Astrocyte of the cerebellum (primary cell): ENCODE measurements around the gene C19orf85.

Experiments used
- DNase-seq: peaks from one replicate; pipeline ENCODE4 v3.0.0-alpha.2; 2011; ENCODE audit warnings: low read depth
- H3K4me3 ChIP-seq: 2 replicates; pipeline ENCODE4 v1.5.1; 2011; ENCODE audit warnings: mild to moderate bottlenecking, low read depth, low read length, moderate library complexity
- CTCF ChIP-seq: IDR thresholded peaks from 2 replicates; pipeline ENCODE4 v1.5.1; 2012; ENCODE audit warnings: low read length, low read depth, moderate library complexity, mild to moderate bottlenecking; ENCODE audit errors: missing control alignments
- in situ Hi-C: cut with HindIII; loops from 2 replicates; pipeline ENCODE4 v1.10.0; 2017; ENCODE audit warnings: low sequenced_read_pairs

Gene C19orf85

DNA sequence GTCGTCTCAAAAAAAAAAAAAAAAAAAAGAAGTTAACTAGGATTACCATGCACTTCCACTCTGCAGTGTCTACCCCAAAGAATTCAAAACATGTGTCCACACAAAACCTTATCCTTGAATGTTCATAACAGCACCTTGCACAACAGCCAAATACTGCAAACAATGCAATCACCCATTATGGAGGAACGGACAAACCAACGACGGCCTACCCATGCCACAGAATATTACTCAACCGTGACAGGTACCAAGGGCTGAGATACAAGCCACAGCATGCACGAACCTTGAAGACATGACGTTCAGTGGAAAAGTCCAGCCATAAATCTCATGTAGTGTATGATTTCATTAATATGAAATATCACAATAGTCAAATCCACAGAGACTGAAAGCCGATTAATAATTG is 18.5 kb downstream of the C19orf85 start:
- no peak for DNase-seq
- no peak for TF ChIP-seq CTCF
- no peak overlapping the region for H3K4me3 ChIP-seq
- in situ Hi-C loops: no loop called here

- H3K4me3 ChIP-seq: no peak overlapping the region
- no peak for TF ChIP-seq CTCF
- in situ Hi-C loops: no loop called here
- DNase-seq: no peak
Observed at GRCh38 chr19:55444646-55445045, 19.9 kb downstream of the C19orf85 start.

DNA sequence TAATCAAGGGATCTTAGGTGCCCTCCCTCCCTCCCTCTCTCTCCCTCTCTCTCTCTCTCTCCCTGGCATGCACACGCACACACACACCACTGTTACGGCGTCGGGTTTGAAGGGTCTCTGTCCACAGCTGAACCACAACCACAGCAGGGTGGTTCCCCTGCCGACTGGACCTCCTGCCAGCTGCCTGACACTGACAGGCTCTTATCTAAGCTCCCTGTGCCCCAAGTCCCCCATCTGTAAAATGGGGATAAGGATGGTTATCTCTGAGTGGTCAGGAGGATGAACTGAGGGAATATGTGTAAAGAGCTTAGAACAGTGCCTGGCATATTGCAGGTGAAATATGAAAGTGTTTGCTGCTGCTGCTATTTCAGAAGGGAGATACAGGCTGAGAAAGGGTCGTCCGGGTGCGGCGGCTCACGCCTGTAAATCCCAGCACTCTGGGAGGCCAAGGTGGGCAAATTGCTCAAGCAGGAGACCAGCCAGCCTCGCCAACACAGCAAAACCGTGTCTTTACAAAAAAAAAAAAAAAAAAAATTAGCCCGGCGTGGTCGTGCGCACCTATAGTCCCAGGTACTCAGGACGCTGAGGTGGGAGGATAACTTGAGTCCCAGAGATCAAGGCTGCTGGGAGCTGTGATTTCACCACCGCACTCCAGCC is 20.6 kb downstream of the C19orf85 start:
- in situ Hi-C loops: no loop called here
- DNase-seq: no peak
- H3K4me3 ChIP-seq: no peak overlapping the region
- no peak for TF ChIP-seq CTCF

DNA sequence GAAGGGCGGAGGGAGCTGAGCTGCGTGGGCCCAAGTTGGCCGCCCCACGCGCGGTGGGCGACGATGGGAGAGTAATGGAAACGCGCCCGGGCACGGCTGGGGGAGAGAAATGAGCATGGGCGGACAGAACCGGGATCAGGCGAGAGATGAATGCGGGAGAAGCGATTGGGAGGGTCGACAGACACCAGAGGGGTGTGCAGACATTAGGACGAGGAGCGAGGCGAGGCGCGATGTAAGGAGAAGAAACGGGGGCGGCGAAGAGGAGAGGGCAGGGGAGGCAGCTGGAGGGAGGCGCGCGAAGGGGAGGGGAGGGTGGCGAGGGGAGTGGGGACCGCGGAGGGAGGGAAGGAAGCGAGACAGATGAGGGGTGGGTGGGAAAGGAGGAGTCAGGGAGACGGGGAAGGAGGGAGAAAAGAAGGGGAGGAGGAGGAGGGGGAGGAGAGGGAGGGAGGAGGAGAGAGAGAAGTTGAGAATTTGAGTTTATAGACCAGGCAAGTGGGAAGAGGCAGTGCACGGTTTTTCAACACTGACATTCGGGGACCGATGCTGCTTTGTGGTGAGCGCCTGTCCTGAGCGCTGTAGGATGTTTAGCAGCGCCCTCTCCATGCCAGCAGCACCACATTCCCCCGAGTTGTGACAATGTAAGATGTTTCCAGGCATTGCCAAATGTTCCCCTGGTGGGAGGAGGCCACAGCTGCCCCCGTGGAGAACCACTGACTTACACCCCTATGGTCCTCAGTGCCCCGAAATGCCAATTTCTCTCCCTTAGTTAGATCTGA is 21.3 kb downstream of the C19orf85 start, which contains the start of gene SHISA7:
TSS of gene SHISA7 (minus strand) at position 256 of the 779 bp plus-strand sequence. CDS start 437 bp downstream, outside the sequence.
- no peak for DNase-seq
- TF ChIP-seq CTCF: no peak
- no peak within 1 kb of the TSS for H3K4me3 ChIP-seq
- in situ Hi-C loops: no loop called here

GRCh38 chr19:55442372-55442961 is 22.1 kb downstream of the C19orf85 start:
- H3K4me3 ChIP-seq: no peak overlapping the region
- in situ Hi-C loops: no loop called here
- no peak for DNase-seq
- TF ChIP-seq CTCF: no peak

GRCh38 chr19:55441692-55442321 is 22.7 kb downstream of the C19orf85 start:
- in situ Hi-C loops: no loop called here
- H3K4me3 ChIP-seq: no peak overlapping the region
- TF ChIP-seq CTCF: no peak
- no peak for DNase-seq
